PC-3 (cell line): ENCODE data around the gene DPEP1.

Experiments used
- CTCF ChIP-seq: fragments of 300-600 bp; sonication (generic); conservative IDR thresholded peaks from 2 replicates; pipeline ENCODE4 v1.5.1; 2017; ENCODE audit warnings: antibody characterized with exemption, low read depth, mild to moderate bottlenecking, low read length
- EZH2 ChIP-seq: fragments of 300-600 bp; sonication (generic); IDR thresholded peaks from one replicate; pipeline ENCODE4 v1.6.1; 2017; ENCODE audit warnings: antibody characterized with exemption, mild to moderate bottlenecking, low read length; ENCODE audit not compliant: unreplicated experiment

DNA sequence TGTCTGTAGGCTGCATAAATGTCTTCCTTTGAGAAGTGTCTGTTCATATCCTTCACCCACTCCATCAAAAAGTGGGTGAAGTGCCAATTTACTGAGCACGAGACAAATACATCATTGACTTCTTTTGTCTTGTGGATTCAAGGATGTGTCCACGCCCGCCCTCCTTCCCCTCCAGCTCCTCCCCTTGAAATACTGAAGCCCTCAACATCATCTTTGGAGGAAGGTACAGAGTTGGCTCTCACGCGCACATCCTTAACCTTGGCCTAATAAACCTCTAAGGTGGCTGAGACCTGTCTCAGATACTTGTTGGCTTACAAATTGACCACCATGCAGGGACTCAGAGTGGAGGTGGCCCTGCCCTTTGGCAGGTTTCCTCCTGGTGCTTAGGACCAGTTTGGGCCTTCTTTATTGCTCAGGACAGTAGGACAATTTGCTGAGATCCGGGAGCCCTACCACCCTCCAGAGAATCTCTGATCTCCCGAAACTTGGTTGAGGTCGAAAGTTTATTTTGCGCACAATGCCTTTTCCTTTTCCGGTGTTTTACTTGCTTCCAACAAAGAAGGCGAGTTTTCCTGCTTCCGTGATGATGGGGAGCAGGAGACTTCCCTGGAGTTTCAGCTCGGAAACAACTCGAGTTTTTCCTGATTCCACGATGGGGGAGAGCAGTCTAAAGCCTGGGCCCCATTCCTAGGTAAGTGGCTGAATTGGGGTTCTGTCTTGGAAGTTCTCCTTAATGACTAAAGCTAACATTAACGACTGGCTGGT, 58.9 kb downstream of the DPEP1 start:
- TF ChIP-seq EZH2: no peak
- TF ChIP-seq CTCF: no peak
